Endothelial cell of umbilical vein (primary cell): ENCODE measurements around the gene SLC35F3. TPM values are rescaled to one million over a fixed set of nuclear protein-coding genes. Genes with fewer than 3 reads are reported as not detected.

ENCODE experiments used
- BruUV-seq: library from RNA; stranded (reverse); fragments of 400-500 nt; replicated peaks from 2 replicates; lab custom pipeline; 2021; lab: Mats Ljungman, UMichigan
- CTCF ChIA-PET: fragments of 300-600, 350-600 bp; sonication (Branson Sonifier 250); formaldehyde crosslinking; loops from one replicate; lab custom pipeline; 2021; ENCODE audit warnings: antibody characterized with exemption, inconsistent platforms; lab: Charles Lee
- POLR2A ChIA-PET: fragments of 300-600, 350-600 bp; sonication (Branson Sonifier 250); formaldehyde crosslinking; loops from one replicate; lab custom pipeline; 2021; ENCODE audit warnings: antibody characterized with exemption, inconsistent platforms; lab: Charles Lee
- DNase-seq: peaks from one replicate; pipeline ENCODE4 v3.0.0-alpha.2; 2011; ENCODE audit warnings: low read depth, low spot score
- FAIRE-seq: peaks from 2 replicates; lab custom pipeline; 2011; peaks lifted over from hg19 to GRCh38; lab: Jason Lieb, UNC
- H2AFZ ChIP-seq: 2 replicates; pipeline ENCODE4 v1.6.0; 2012; ENCODE audit warnings: low read depth, low read length, control low read depth, inconsistent platforms
- H3K27ac ChIP-seq: 2 replicates; pipeline ENCODE4 v1.5.1; 2011; ENCODE audit warnings: low read depth, mild to moderate bottlenecking, control low read depth, low read length, moderate library complexity; ENCODE audit not compliant: insufficient read depth
- H3K27me3 ChIP-seq, 2 experiments: 2 replicates each; pipeline versions ENCODE4 v1.6.0 to v1.6.1; 2011; ENCODE audit warnings: low read length in 2 of 2, mixed read lengths in 1 of 2; ENCODE audit not compliant: control insufficient read depth in 2 of 2, insufficient read depth in 2 of 2
- H3K36me3 ChIP-seq, 2 experiments: 2 replicates in 1 of 2; 3 replicates in 1 of 2; pipeline ENCODE4 v1.5.1; 2011; ENCODE audit warnings: low read length in 2 of 2, mild to moderate bottlenecking in 1 of 2, moderate library complexity in 1 of 2; ENCODE audit not compliant: control insufficient read depth in 2 of 2, insufficient read depth in 2 of 2; ENCODE audit errors: extremely low read depth in 1 of 2
- H3K4me1 ChIP-seq: 3 replicates; pipeline ENCODE4 v1.5.1; 2011; ENCODE audit warnings: mild to moderate bottlenecking, low read length; ENCODE audit not compliant: control insufficient read depth, insufficient read depth; ENCODE audit errors: extremely low read depth
- H3K4me2 ChIP-seq: 2 replicates; pipeline ENCODE4 v1.6.1; 2011; ENCODE audit warnings: low read length, control low read depth, mixed read lengths; ENCODE audit not compliant: insufficient read depth
- H3K4me3 ChIP-seq, 3 experiments: fragments of 200-600 bp in 1 of 3; sonication (generic), shearing (Covaris generic) in 1 of 3; replicated peaks in 1 of 3; 2 replicates each; pipeline ENCODE4 v1.5.1; 2011 to 2016; ENCODE audit warnings: control low read depth in 3 of 3, low read length in 3 of 3, mild to moderate bottlenecking in 2 of 3, inconsistent platforms in 1 of 3, low read depth in 1 of 3, moderate library complexity in 1 of 3; ENCODE audit not compliant: insufficient read depth in 1 of 3
- H3K79me2 ChIP-seq: 2 replicates; pipeline ENCODE4 v1.6.0; 2012; ENCODE audit warnings: low read length, inconsistent platforms; ENCODE audit not compliant: control insufficient read depth, insufficient read depth
- H3K9ac ChIP-seq: replicated peaks from 2 replicates; pipeline ENCODE3; 2011; ENCODE audit warnings: low read length, control low read depth; ENCODE audit not compliant: insufficient read depth; ENCODE audit errors: extremely low read depth
- H3K9me1 ChIP-seq: replicated peaks from 3 replicates; pipeline ENCODE4 v1.6.0; 2011; ENCODE audit warnings: mild to moderate bottlenecking, low read length; ENCODE audit not compliant: control insufficient read depth, insufficient read depth; ENCODE audit errors: extremely low read depth
- H3K9me3 ChIP-seq: replicated peaks from 2 replicates; pipeline ENCODE4 v1.5.1; 2012; ENCODE audit warnings: low read length, inconsistent platforms; ENCODE audit not compliant: control insufficient read depth, insufficient read depth
- H4K20me1 ChIP-seq: replicated peaks from 2 replicates; pipeline ENCODE3; 2011; ENCODE audit warnings: mild to moderate bottlenecking, low read length; ENCODE audit not compliant: control insufficient read depth, insufficient read depth; ENCODE audit errors: extremely low read depth
- CTCF ChIP-seq, 2 donors: IDR thresholded peaks; 1 replicate in 1 of 2; 2 replicates in 1 of 2; pipeline ENCODE4 v1.5.1; 2011; ENCODE audit warnings: low read length in 2 of 2, mild to moderate bottlenecking in 2 of 2, moderate library complexity in 2 of 2, control low read depth in 1 of 2, inconsistent platforms in 1 of 2, low read depth in 1 of 2; ENCODE audit not compliant: insufficient read depth in 1 of 2; ENCODE audit errors: extremely low read depth in 1 of 2
- EZH2 ChIP-seq: IDR thresholded peaks from 2 replicates; pipeline ENCODE4 v1.6.1; 2012; ENCODE audit warnings: borderline replicate concordance, low read depth, mild to moderate bottlenecking, moderate library complexity, low read length, inconsistent platforms; ENCODE audit not compliant: severe bottlenecking
- FOS ChIP-seq: IDR thresholded peaks from 2 replicates; pipeline ENCODE4 v1.6.1; 2011; ENCODE audit warnings: mild to moderate bottlenecking, low read length, moderate library complexity, borderline replicate concordance; ENCODE audit not compliant: insufficient read depth
- GATA2 ChIP-seq: IDR thresholded peaks from 2 replicates; pipeline ENCODE4 v1.7.0; 2011; ENCODE audit warnings: low read depth, mild to moderate bottlenecking, moderate library complexity, mixed read lengths, low read length; ENCODE audit not compliant: insufficient read length, insufficient read depth
- JUN ChIP-seq: IDR thresholded peaks from 2 replicates; pipeline ENCODE4 v1.6.1; 2011; ENCODE audit warnings: borderline replicate concordance, low read depth; ENCODE audit not compliant: insufficient read length, insufficient read depth
- MAX ChIP-seq: IDR thresholded peaks from 2 replicates; pipeline ENCODE4 v1.6.1; 2011; ENCODE audit not compliant: insufficient read depth, insufficient read length
- MYC ChIP-seq: IDR thresholded peaks from one replicate; pipeline ENCODE4 v1.6.1; 2011; ENCODE audit warnings: mild to moderate bottlenecking, low read depth, low read length
- POLR2A ChIP-seq: IDR thresholded peaks from 2 replicates; pipeline ENCODE4 v1.6.1; 2012; ENCODE audit warnings: low read depth, mild to moderate bottlenecking, control low read depth, low read length
- POLR2AphosphoS5 ChIP-seq: IDR thresholded peaks from 2 replicates; pipeline ENCODE4 v1.6.1; 2012; ENCODE audit warnings: low read depth, mild to moderate bottlenecking, control low read depth, low read length, moderate library complexity; ENCODE audit not compliant: insufficient read depth
- dilution Hi-C: fragments of 300-500 bp; cut with MboI; formaldehyde crosslinking; loops from one replicate; pipeline ENCODE4 v1.15.0; 2019; ENCODE audit warnings: low sequenced_read_pairs; ENCODE audit not compliant: extremely low pct_ligation_motif_present
- intact Hi-C: fragments of 100-400 bp; cut with micrococcal nuclease; formaldehyde crosslinking; loops from one replicate; pipeline ENCODE4 v1.10.0; 2022
- polyA plus RNA-seq, 4 experiments: library from polyadenylated mRNA; depleted of rRNA in 3 of 4; stranded (reverse) in 3 of 4; unstranded in 1 of 4; fragments of >200 nt; gene quantifications; 2 replicates each; pipeline versions ENCODE4 v1.2.1 to v1.2.3, GENCODE V29; 2011 to 2012; ENCODE audit warnings: missing spikeins in 1 of 4
- total RNA-seq: library from RNA; stranded (reverse); gene quantifications from 2 replicates; pipeline ENCODE4 v1.2.3, GENCODE V29; 2021

The SLC35F3 gene
- total and polyA plus RNA-seq, 2 donors (not counting 3 experiments of a cell fraction or from before 2014, with no cell fraction given), result not detected

GRCh38 chr1:234238060-234238459 lies 333.6 kb downstream of the SLC35F3 start:
- Histone ChIP-seq H3K9me1 (no peaks in the 10 kb centered on the region), H3K27me3 (no peaks in the 10 kb centered on the region), H3K79me2 (no peaks in the 10 kb centered on the region), H3K9ac (no peak overlapping the region), H4K20me1 (no peaks in the 10 kb centered on the region), H3K36me3 (no peaks in the 10 kb centered on the region), H3K4me3 (no peak overlapping the region), H3K9me3 (no peaks in the 10 kb centered on the region), H3K4me2 (no peak overlapping the region), H3K27ac (no peak overlapping the region), H3K4me1 (no peaks in the 10 kb centered on the region), H2AFZ (no peak overlapping the region)
- BruUV-seq, result no TSS peak
- DNase-seq (no peak), FAIRE-seq (no peak)
- dilution Hi-C loops, result no loop called here
- TF ChIP-seq CTCF (IDR thresholded peaks at IDR 0.05; ENCODE audit: extremely low read depth in 1 of 2, insufficient read depth in 1 of 2, low read depth in 1 of 2, low read length in 2 of 2) (no peak), POLR2AphosphoS5 (no peak), GATA2 (no peak), FOS (no peak), EZH2 (no peak), MAX (no peak), POLR2A (no peak), MYC (no peak), JUN (no peak)
- intact Hi-C loops, result no loop called here
- ChIA-PET CTCF (no interaction called here), POLR2A (interaction anchor here (0.5 kb wide), 1 partner anchor 12 kb away, joined by 3 read pairs; no protein-coding TSS in a partner anchor)
